Measurements from ENCODE around the gene NLRC5. TPM values are rescaled to one million over a fixed set of nuclear protein-coding genes. Genes with fewer than 3 reads are reported as not detected.

NLRC5 gene, protein sequence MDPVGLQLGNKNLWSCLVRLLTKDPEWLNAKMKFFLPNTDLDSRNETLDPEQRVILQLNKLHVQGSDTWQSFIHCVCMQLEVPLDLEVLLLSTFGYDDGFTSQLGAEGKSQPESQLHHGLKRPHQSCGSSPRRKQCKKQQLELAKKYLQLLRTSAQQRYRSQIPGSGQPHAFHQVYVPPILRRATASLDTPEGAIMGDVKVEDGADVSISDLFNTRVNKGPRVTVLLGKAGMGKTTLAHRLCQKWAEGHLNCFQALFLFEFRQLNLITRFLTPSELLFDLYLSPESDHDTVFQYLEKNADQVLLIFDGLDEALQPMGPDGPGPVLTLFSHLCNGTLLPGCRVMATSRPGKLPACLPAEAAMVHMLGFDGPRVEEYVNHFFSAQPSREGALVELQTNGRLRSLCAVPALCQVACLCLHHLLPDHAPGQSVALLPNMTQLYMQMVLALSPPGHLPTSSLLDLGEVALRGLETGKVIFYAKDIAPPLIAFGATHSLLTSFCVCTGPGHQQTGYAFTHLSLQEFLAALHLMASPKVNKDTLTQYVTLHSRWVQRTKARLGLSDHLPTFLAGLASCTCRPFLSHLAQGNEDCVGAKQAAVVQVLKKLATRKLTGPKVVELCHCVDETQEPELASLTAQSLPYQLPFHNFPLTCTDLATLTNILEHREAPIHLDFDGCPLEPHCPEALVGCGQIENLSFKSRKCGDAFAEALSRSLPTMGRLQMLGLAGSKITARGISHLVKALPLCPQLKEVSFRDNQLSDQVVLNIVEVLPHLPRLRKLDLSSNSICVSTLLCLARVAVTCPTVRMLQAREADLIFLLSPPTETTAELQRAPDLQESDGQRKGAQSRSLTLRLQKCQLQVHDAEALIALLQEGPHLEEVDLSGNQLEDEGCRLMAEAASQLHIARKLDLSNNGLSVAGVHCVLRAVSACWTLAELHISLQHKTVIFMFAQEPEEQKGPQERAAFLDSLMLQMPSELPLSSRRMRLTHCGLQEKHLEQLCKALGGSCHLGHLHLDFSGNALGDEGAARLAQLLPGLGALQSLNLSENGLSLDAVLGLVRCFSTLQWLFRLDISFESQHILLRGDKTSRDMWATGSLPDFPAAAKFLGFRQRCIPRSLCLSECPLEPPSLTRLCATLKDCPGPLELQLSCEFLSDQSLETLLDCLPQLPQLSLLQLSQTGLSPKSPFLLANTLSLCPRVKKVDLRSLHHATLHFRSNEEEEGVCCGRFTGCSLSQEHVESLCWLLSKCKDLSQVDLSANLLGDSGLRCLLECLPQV (N-terminal part only)
- total RNA-seq: 18.9 and 33.8 TPM in 2 replicates

DNA sequence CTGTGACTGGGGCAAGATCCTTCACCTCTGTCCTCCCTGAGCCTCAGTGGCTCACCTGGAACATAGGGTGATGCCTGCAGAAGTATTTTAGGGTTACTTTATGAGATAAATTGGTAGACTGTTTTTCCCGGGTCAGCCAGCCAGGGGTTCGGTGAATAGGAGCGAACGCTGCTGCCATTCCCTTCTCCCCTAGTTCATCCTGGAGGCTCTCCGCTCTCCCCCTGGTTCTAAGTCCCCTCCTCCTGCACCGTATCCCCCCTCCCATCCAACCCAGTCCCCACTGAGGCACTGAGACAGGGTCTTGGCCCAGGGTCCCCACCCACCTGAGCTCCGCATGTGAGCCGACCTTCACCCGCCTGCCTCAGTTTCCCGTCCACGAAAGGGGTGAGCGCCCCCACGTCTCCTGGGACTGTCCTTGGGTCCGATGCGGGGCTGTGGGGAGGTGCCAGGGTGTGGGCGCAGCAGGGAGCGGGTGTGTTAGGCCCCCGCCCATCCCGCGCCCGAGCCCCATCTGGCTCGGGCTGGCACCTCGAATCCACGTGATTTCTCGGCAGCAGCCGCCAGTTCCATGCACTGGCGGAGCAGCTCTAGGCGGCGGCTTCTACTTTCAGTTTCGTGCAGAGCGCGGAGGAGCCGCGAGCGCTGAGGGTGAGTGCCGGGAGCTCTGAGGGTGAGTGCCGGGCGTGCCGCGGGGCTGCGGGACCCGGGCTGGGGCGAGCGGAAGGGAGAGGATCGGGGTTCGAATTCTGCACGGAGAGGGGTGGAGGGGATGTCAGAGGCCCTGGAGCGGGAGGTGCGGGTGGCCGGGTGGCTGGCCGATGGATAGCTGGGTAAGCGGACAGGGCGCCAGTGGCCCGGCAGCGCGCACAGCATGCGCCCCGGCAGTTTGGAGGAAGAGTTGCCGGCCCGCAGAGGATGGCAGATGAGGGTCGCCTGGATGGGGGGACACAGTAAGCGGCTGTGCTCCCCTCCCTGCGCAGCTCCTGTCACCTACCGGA lies at the start of gene NLRC5:
NLRC5 (plus strand) TSS at position 610 of the 998 bp plus-strand sequence. CDS start 31,156 bp downstream, outside the sequence.

DNA sequence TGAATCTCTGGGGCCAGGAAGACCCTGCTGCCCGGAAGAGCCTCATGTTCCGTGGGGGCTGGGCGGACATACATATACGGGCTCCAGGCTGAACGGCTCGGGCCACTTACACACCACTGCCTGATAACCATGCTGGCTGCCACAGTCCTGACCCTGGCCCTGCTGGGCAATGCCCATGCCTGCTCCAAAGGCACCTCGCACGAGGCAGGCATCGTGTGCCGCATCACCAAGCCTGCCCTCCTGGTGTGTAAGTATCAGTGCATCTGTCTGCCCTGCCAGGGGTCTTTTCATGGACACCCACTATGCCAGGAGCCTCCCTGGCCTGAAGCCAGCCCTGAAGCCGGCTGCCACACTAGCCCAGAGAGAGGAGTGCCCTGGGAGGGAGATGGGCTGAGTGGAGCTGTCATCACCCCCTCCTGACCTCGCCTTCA lies 27.5 kb upstream of the NLRC5 start, which contains the start of gene CETP:
CETP (plus strand) TSS at position 100 of the 431 bp plus-strand sequence; CDS start at position 130, 30 bp downstream.

DNA sequence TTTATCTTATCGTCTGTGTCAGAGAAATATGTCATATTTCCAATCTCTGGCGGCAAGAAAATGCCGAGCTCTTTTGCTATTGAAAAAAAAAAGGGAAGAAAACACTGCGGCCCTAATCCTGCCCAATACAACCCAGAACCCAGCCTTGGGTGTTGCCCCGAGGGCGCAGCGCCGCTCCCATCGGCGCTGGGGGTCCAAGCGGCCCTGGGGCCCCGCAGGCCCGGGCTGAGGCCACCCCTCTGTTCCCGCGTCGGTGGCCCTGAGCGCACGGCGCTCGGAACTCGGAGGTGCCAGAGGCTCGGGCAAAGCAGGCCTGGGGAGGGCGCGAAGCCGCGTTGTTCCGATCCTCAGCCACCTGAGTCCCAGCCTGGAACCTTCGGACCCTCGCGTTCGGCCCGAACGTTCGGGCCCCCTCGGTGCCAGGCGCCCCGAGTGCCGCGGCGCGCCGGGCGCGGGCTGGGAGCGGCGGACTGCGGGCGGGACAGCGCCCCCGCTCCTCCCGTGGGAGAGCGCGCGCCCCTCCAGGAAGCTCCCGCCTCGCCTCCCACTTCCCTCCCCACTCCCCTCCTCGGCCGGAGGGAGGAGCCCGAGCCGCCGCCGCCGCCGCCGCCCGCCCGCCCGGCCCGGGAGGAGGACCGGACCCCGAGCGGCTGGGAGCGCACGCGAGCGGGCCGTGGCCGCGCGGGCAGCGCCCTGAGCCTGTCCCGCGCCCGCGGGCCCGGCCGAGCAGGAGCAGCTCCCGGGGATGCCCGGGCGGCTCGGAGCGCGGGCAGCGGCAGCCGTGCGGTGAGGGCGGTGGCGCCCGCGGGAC lies 102.8 kb downstream of the NLRC5 start, which contains the start of gene CPNE2:
CPNE2 (plus strand) TSS at position 609 of the 811 bp plus-strand sequence. CDS start 18,160 bp downstream, outside the sequence.

Other genes starting within 250 kb of the NLRC5 start
- not detected in 2 replicates for gene SLC12A3, start 124.3 kb upstream of the NLRC5 start, total RNA-seq
- gene HERPUD1, start 57.4 kb upstream of the NLRC5 start, total RNA-seq: 129 and 142 TPM in 2 replicates
- 0.17 and 0.52 TPM in 2 replicates for gene CETP, start 27.6 kb upstream of the NLRC5 start, total RNA-seq
- gene CPNE2, start 103.0 kb downstream of the NLRC5 start, total RNA-seq: 14.7 and 21.0 TPM in 2 replicates
- gene PSME3IP1, start 196.5 kb downstream of the NLRC5 start, total RNA-seq: 44.5 and 45.9 TPM in 2 replicates
- gene RSPRY1, start 196.8 kb downstream of the NLRC5 start, total RNA-seq: 41.2 and 48.6 TPM in 2 replicates